ENCODE results near the gene ADAR.

- no peak for TF ChIP-seq OSR1 (CRISPR knock-in tag; IDR thresholded peaks at IDR 0.05)
- TF ChIP-seq PATZ1 (CRISPR knock-in tag; IDR thresholded peaks at IDR 0.05; ENCODE audit: borderline replicate concordance) = no peak
Observed at GRCh38 chr1:154603317-154603716, 4.7 kb downstream of the ADAR start.
